Stimulated activated CD4-positive, alpha-beta T cell treated with anti-CD3 and anti-CD28 coated beads, Interleukin-4, amount 100 ng/mL, for 4 hours (primary cell): ENCODE measurements around the gene SDR42E2.
"Not testable (repeated sequence)": the region's sequence is repeated elsewhere in the genome, so short reads cannot be mapped to it uniquely, and the experiment has no call there.

Experiments
- DNase-seq, 2 experiments: peaks; one replicate each; pipeline ENCODE4 v3.0.0-alpha.2; 2020

SDR42E2 gene

GRCh38 chr16:22161999-22162655 lies at the start of gene SDR42E2:
Gene SDR42E2 (plus strand): TSS chr16:22162506. CDS start chr16:22165583, 3,077 bp downstream.
- DNase-seq = peak; percentile 47 to 51

DNA sequence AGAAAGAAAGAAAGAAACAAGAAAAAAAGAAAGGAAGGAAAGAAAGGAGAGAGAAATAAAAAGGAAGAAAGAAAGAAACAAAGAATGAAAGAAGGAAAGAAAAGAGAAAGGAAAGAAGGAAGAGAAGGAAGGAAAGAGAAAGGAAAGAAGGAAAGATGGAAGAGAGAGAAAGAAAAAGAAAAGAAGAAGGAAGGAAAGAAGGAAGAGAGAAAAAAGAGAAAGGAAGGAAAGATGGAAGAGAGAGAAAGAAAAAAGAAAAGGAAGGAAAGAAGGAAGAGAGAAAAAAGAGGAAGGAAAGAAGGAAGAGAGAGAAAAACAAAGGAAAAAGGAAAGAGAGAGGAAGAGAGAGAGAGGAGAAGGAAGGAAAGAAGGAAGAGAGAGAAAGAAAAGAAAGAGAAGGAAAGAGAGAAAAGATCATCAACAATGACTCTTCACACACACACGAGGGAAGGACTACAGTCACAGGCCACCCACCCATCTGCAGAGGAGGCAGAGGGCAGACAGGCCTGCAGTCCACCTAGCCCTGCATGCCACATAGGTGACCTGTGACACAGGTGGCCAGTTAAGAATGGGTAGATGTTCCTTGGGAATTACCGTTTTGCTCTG lies 46.1 kb upstream of the SDR42E2 start:
- DNase-seq = no peak

GRCh38 chr16:22117609-22118008 lies 44.7 kb upstream of the SDR42E2 start:
- DNase-seq = no peak

- no peak for DNase-seq
These were observed 41.9 kb upstream of the SDR42E2 start for GRCh38 chr16:22120440-22120839.

GRCh38 chr16:22122239-22122638 lies 40.1 kb upstream of the SDR42E2 start:
- no peak for DNase-seq

DNA sequence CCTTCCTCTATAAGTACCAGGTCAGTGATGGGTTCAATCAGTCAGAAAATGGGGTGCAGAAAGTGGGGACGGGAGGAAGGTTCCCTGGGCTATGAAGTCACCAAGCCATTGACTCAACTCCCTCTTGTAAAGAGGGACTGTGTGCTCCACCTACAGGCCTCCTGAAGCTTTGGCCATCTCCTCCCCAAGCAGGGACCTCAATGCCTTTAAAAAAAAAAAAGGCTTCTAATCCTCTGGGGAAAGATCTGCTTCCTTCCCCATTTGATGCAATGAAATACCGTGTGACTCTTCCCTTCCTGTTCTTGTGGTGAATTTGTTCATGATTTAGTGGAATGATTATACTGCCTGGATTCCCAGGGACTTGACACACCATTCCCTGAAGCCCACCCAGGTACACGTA lies 39.2 kb upstream of the SDR42E2 start:
- no peak for DNase-seq

GRCh38 chr16:22123759-22124490 lies 38.4 kb upstream of the SDR42E2 start:
- DNase-seq = no peak

DNA sequence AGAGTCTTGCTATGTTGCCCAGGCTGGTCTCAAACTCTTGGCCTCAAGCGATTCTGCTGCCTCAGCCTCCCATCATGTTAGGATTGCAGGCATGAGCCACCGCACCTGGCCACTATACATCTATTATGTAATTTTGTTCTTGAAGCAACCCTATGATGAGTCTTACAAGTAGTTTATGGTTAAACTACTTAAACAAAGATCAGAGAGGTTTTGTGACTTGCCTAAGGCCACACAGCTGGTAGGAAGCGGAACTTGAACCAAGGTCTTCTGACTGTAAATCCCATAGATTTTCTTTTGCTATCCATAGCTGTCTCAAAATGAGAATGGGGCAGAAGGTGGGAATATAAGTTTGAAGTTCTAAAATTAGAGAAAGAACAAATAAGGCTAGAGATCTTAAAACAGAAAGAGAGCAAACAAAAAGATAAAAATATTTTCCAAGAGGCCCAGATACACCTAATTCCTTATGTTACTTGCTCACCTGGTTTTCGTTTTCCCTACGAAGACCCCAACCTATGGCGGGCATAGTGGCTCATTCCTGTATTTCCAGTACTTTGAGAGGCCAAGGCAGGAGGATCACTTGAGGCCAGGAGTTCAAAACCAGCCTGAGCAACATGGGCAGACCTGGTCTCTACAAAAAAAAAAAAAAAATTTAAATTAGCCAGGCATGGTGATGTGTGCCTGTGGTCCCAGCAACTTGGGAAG lies 37.6 kb upstream of the SDR42E2 start:
- no peak for DNase-seq

- DNase-seq = no peak
These were observed 36.2 kb upstream of the SDR42E2 start for GRCh38 chr16:22126037-22126558.

DNA sequence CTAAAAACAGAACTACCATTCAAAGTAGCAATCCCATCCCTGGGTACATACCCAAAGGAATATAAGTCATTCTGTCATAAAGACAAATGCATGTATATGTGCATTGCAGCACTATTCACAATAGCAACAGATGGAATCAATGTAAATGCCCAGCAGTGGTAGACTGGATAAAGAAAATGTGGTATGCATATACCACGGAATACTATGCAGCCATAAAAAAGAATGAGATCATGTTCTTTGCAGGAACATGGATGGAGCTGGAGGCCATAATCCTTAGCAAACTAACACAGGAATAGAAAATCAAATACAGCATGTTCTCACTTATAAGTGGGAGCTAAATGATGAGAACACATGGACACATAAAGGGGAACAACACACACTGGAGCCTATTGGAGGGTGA lies 33.8 kb upstream of the SDR42E2 start:
- DNase-seq = not testable (repeated sequence)

GRCh38 chr16:22130528-22130927 lies 31.8 kb upstream of the SDR42E2 start:
- DNase-seq = no peak

GRCh38 chr16:22132801-22133200 lies 29.5 kb upstream of the SDR42E2 start:
- no peak for DNase-seq

GRCh38 chr16:22138482-22138881 lies 23.8 kb upstream of the SDR42E2 start:
- no peak for DNase-seq

DNA sequence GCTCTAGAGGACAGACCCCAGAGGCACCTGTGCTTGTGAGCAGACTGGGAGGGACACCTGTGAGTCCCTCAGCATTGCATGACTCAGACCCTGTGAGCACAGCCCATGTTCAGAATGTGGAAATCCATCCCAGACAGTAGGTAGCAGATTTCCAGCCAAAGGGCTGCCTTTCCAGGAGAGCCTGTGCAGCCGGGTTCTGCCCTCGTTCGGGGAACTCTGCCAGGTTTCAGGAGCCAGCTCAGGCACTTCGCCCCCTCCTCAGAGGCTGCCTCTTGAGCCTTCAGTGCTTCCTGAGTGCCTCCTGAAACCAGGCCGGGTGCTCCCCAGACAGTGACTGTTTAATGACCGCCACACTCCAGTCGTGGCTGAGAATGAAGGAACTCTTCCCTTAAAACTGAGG lies 23.3 kb upstream of the SDR42E2 start:
- DNase-seq = no peak

GRCh38 chr16:22139732-22140131 lies 22.6 kb upstream of the SDR42E2 start:
- no peak for DNase-seq

GRCh38 chr16:22141767-22142166 lies 20.5 kb upstream of the SDR42E2 start:
- no peak for DNase-seq

GRCh38 chr16:22144520-22144919 lies 17.8 kb upstream of the SDR42E2 start:
- no peak for DNase-seq

DNA sequence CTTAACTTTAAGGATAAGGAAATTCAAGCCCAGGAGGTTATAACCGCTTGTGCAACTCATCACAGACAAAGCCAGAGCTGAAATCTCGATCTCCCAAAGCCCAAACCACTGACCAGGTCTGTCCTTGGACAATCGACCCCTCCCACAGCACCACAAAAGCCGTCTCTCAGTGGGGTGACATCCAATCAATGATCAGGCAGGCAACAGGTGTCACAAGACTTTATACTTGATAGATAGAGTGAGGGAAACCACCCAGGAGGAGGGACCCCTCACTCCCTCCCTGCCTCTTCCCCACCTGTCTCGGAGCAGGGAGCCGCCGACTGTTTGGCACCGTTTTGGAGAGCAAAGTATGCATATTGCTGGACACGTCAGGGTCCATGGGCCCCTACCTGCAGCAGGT lies 14.5 kb upstream of the SDR42E2 start:
- no peak for DNase-seq

DNA sequence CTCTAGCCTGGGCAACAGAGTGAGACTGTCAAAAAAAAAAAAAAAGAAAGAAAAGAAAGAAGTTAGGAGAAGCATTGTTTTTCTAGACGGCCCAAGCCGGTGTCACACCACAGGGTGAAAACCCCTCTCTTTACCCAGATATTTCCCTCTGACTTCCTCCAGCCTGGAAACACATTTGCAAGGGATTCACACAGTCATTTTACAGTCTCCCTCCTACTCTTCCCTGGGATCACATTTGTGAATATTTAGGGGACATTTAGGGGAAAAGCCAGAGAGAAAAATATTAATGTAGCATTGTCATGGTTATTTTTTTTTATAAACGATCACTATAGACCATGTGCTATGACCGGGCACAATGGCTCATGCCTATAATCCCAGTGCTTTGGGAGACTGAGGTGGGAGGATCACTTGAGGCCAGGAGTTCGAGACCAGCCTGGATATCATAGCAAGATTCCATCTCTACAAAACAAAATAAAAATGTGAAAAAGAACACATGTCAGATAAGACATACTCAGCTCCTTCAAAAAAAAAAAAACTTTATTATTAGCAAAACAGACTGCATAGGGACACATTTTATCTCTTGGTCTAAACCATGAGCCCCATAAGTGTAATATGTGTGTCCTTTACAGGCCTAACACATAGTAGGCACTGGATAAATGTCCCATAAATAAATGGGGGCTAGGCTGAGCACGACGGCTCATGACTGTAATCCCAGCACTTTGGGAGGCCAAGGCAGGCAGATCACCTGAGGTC lies 10.9 kb upstream of the SDR42E2 start:
- no peak for DNase-seq

GRCh38 chr16:22152316-22152715 lies 10.0 kb upstream of the SDR42E2 start:
- DNase-seq = no peak

DNA sequence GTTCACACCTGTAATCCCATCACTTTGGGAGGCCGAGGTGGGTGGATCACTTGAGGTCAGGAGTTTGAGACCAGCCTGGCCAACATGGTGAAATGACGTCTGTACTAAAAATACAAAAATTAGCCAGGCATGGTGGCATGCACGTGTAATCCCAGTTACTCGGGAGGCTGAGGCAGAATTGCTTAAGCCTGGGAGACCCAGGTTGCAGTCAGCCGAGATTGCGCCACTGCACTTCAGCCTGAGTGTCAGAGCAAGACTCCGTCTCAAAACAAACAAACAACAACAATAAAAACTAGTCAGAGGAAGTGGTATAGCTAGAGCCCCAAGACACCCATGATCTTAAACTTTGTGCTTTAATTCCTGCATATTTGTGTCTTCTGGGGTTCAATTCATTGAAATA lies 9.2 kb upstream of the SDR42E2 start:
- DNase-seq = not testable (repeated sequence)

- DNase-seq = no peak
These were observed 905 bp upstream of the SDR42E2 start for GRCh38 chr16:22161401-22161800.

GRCh38 chr16:22162656-22163009 lies 327 bp downstream of the SDR42E2 start:
- no peak for DNase-seq
